HG03060 (cell line): ENCODE results near the gene B4GALNT3.

Experiments used
- ATAC-seq: cut with Tn5 transposase; IDR thresholded peaks from one replicate; pipeline ENCODE4 v1.9.1; 2021; ENCODE audit warnings: low read depth, moderate number of reproducible peaks; ENCODE audit not compliant: unreplicated experiment

B4GALNT3 gene

GRCh38 chr12:587132-588023 lies 127.6 kb downstream of the B4GALNT3 start:
- ATAC-seq, result no peak

GRCh38 chr12:588024-588322 lies 128.2 kb downstream of the B4GALNT3 start:
- no peak for ATAC-seq

GRCh38 chr12:588646-589045 lies 128.9 kb downstream of the B4GALNT3 start:
- no peak for ATAC-seq

GRCh38 chr12:590206-590750 lies 130.5 kb downstream of the B4GALNT3 start:
- no peak for ATAC-seq

- ATAC-seq, result no peak
Observed at GRCh38 chr12:591167-592023, 131.7 kb downstream of the B4GALNT3 start.

- ATAC-seq, result no peak
Observed at GRCh38 chr12:592024-592505, 132.3 kb downstream of the B4GALNT3 start.

GRCh38 chr12:593396-594270 lies 133.9 kb downstream of the B4GALNT3 start:
- no peak for ATAC-seq

GRCh38 chr12:597926-598568 lies 138.3 kb downstream of the B4GALNT3 start:
- ATAC-seq, result no peak

- ATAC-seq, result no peak
Observed at GRCh38 chr12:599756-600155, 140.0 kb downstream of the B4GALNT3 start.

GRCh38 chr12:601976-602699 lies 142.4 kb downstream of the B4GALNT3 start:
- ATAC-seq, result no peak

- no peak for ATAC-seq
Observed at GRCh38 chr12:602700-603068, 142.9 kb downstream of the B4GALNT3 start.

- ATAC-seq, result no peak
Observed at GRCh38 chr12:604956-605355, 145.2 kb downstream of the B4GALNT3 start.

- no peak for ATAC-seq
Observed at GRCh38 chr12:607541-608001, 147.8 kb downstream of the B4GALNT3 start.

- ATAC-seq, result no peak
Observed at GRCh38 chr12:608413-608812, 148.7 kb downstream of the B4GALNT3 start.

GRCh38 chr12:608921-609320 lies 149.2 kb downstream of the B4GALNT3 start:
- ATAC-seq, result no peak

GRCh38 chr12:611721-612120 lies 152.0 kb downstream of the B4GALNT3 start:
- ATAC-seq, result no peak

GRCh38 chr12:612293-612692 lies 152.6 kb downstream of the B4GALNT3 start:
- no peak for ATAC-seq

- no peak for ATAC-seq
Observed at GRCh38 chr12:612886-613285, 153.1 kb downstream of the B4GALNT3 start.
